ENCODE results near the gene STK32B.
"Not testable (repeated sequence)": the region's sequence is repeated elsewhere in the genome, so short reads cannot be mapped to it uniquely, and the experiment has no call there.

STK32B gene

DNA sequence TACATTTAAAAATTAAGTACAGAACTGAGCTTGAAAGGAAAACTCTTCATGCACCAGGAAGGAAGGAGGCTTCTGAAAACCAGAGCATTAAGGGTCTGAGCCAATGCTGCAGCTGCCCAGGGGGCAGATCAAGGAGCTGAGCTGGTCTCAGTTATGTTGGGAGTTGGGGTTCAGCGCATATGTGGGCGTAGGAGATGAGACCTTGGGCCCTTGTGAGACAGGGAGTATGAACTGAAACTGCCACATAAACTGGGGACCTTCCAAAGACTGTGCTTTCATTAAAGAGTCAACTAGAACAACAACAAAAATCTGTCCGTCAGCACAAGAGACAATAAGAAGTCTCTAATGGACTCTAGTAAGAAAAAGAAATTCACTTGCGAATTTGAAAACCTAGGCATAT lies 226.9 kb downstream of the STK32B start:
- ChIA-PET POLR2A (no interaction called here), CTCF (no interaction called here)
- TF ChIP-seq ZNF624 (tag by site-specific recombination; IDR thresholded peaks at IDR 0.05) (no peak), ZNF791 (tag by site-specific recombination; IDR thresholded peaks at IDR 0.05) (no peak), ZSCAN30 (tag by site-specific recombination; IDR thresholded peaks at IDR 0.05) (no peak), ZNF324 (tag by site-specific recombination; IDR thresholded peaks at IDR 0.05) (no peak), BCL11A (tag by site-specific recombination; IDR thresholded peaks at IDR 0.05; ENCODE audit: low read depth) (no peak), ZNF391 (tag by site-specific recombination; IDR thresholded peaks at IDR 0.05; ENCODE audit: borderline replicate concordance, low read depth) (no peak), KLF1 (tag by site-specific recombination; IDR thresholded peaks at IDR 0.05) (no peak), ZNF157 (tag by site-specific recombination; IDR thresholded peaks at IDR 0.05) (no peak), ZNF677 (tag by site-specific recombination; IDR thresholded peaks at IDR 0.05) (no peak), ZNF777 (tag by site-specific recombination; IDR thresholded peaks at IDR 0.05; ENCODE audit: borderline replicate concordance) (no peak), ZNF140 (tag by site-specific recombination; IDR thresholded peaks at IDR 0.05) (no peak), ZSCAN16 (tag by site-specific recombination; IDR thresholded peaks at IDR 0.05) (no peak), ZNF561 (tag by site-specific recombination; IDR thresholded peaks at IDR 0.05; ENCODE audit: borderline replicate concordance) (no peak), ZNF132 (tag by site-specific recombination; IDR thresholded peaks at IDR 0.05; ENCODE audit: borderline replicate concordance) (no peak)
- TF ChIP-seq, protein P1, sequence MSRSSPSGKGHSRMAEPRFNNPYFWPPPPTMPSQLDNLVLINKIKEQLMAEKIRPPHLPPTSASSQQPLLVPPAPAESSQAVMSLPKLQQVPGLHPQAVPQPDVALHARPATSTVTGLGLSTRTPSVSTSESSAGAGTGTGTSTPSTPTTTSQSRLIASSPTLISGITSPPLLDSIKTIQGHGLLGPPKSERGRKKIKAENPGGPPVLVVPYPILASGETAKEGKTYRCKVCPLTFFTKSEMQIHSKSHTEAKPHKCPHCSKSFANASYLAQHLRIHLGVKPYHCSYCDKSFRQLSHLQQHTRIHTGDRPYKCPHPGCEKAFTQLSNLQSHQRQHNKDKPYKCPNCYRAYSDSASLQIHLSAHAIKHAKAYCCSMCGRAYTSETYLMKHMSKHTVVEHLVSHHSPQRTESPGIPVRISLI (tag by site-specific recombination; IDR thresholded peaks at IDR 0.05), result no peak
- TF ChIP-seq, protein P2, sequence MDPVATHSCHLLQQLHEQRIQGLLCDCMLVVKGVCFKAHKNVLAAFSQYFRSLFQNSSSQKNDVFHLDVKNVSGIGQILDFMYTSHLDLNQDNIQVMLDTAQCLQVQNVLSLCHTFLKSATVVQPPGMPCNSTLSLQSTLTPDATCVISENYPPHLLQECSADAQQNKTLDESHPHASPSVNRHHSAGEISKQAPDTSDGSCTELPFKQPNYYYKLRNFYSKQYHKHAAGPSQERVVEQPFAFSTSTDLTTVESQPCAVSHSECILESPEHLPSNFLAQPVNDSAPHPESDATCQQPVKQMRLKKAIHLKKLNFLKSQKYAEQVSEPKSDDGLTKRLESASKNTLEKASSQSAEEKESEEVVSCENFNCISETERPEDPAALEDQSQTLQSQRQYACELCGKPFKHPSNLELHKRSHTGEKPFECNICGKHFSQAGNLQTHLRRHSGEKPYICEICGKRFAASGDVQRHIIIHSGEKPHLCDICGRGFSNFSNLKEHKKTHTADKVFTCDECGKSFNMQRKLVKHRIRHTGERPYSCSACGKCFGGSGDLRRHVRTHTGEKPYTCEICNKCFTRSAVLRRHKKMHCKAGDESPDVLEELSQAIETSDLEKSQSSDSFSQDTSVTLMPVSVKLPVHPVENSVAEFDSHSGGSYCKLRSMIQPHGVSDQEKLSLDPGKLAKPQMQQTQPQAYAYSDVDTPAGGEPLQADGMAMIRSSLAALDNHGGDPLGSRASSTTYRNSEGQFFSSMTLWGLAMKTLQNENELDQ (tag by site-specific recombination; IDR thresholded peaks at IDR 0.05; ENCODE audit: low read depth), result no peak
- TF ChIP-seq, protein P3, sequence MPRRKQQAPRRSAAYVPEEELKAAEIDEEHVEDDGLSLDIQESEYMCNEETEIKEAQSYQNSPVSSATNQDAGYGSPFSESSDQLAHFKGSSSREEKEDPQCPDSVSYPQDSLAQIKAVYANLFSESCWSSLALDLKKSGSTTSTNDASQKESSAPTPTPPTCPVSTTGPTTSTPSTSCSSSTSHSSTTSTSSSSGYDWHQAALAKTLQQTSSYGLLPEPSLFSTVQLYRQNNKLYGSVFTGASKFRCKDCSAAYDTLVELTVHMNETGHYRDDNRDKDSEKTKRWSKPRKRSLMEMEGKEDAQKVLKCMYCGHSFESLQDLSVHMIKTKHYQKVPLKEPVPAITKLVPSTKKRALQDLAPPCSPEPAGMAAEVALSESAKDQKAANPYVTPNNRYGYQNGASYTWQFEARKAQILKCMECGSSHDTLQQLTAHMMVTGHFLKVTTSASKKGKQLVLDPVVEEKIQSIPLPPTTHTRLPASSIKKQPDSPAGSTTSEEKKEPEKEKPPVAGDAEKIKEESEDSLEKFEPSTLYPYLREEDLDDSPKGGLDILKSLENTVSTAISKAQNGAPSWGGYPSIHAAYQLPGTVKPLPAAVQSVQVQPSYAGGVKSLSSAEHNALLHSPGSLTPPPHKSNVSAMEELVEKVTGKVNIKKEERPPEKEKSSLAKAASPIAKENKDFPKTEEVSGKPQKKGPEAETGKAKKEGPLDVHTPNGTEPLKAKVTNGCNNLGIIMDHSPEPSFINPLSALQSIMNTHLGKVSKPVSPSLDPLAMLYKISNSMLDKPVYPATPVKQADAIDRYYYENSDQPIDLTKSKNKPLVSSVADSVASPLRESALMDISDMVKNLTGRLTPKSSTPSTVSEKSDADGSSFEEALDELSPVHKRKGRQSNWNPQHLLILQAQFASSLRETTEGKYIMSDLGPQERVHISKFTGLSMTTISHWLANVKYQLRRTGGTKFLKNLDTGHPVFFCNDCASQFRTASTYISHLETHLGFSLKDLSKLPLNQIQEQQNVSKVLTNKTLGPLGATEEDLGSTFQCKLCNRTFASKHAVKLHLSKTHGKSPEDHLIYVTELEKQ (tag by site-specific recombination; IDR thresholded peaks at IDR 0.05; ENCODE audit: borderline replicate concordance), result no peak
- TF ChIP-seq, protein P4, sequence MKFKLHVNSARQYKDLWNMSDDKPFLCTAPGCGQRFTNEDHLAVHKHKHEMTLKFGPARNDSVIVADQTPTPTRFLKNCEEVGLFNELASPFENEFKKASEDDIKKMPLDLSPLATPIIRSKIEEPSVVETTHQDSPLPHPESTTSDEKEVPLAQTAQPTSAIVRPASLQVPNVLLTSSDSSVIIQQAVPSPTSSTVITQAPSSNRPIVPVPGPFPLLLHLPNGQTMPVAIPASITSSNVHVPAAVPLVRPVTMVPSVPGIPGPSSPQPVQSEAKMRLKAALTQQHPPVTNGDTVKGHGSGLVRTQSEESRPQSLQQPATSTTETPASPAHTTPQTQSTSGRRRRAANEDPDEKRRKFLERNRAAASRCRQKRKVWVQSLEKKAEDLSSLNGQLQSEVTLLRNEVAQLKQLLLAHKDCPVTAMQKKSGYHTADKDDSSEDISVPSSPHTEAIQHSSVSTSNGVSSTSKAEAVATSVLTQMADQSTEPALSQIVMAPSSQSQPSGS (tag by site-specific recombination; IDR thresholded peaks at IDR 0.05; ENCODE audit: low read depth), result no peak
- Histone ChIP-seq H3K4me3 (ENCODE audit: low read depth, low read length) (no peak overlapping the region), H3K36me3 (ENCODE audit: control insufficient read depth in 2 of 2, insufficient read depth in 1 of 2, low read length in 2 of 2) (no peaks in the 10 kb centered on the region), H3K4me1 (ENCODE audit: control insufficient read depth, insufficient read depth, low read length) (no peaks in the 10 kb centered on the region), H3K27ac (ENCODE audit: extremely low read depth, low read depth, low read length) (no peak overlapping the region), H3K9me3 (ENCODE audit: control insufficient read depth, insufficient read depth, low read depth, low read length) (no peaks in the 10 kb centered on the region)

DNA sequence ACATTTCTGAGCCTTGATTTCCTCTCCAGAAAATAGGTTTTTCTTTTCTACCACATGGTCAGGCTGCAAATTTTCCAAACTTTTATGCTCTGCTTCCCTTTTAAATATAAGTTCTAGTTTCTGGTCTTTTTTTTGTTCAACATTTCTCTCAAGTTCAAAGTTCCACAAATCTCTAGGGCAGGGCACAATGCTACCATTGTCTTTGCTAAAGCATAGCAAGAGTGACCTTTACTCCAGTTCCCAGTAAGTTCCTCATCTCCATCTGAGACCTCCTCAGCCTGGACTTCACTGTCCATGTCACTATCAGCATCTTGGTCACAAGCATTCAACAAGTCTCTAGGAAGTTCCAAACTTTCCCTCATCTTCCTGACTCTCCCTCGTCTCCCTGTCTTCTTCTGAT lies 228.8 kb downstream of the STK32B start:
- H3K27ac ChIP-seq (ENCODE audit: extremely low read depth, low read depth, low read length); H3K9me3 ChIP-seq (ENCODE audit: control insufficient read depth, insufficient read depth, low read depth, low read length); H3K36me3 ChIP-seq (ENCODE audit: control insufficient read depth in 2 of 2, insufficient read depth in 1 of 2, low read length in 2 of 2); H3K4me3 ChIP-seq (ENCODE audit: low read depth, low read length); POLR2A ChIA-PET; H3K4me1 ChIP-seq (ENCODE audit: control insufficient read depth, insufficient read depth, low read length); CTCF ChIA-PET: not testable (repeated sequence)

Measured in HEK293 (cell line).